HUES6 (cell line): ENCODE results near the gene LBR.

Experiments
- H3K27ac ChIP-seq: 2 replicates; pipeline ENCODE4 v1.7.0; 2013; ENCODE audit warnings: low read depth, mild to moderate bottlenecking, low read length, inconsistent platforms
- H3K27me3 ChIP-seq: 2 replicates; pipeline ENCODE4 v1.6.1; 2013; ENCODE audit warnings: low read length; ENCODE audit not compliant: control insufficient read depth, insufficient read depth
- H3K36me3 ChIP-seq: 2 replicates; pipeline ENCODE4 v1.6.1; 2013; ENCODE audit warnings: low read length; ENCODE audit not compliant: control insufficient read depth, insufficient read depth
- H3K4me1 ChIP-seq: 2 replicates; pipeline ENCODE4 v1.6.1; 2013; ENCODE audit warnings: low read length; ENCODE audit not compliant: control insufficient read depth, insufficient read depth
- H3K4me3 ChIP-seq: 2 replicates; pipeline ENCODE4 v1.5.1; 2013; ENCODE audit warnings: low read depth, low read length
- H3K9ac ChIP-seq: one replicate; pipeline ENCODE4 v1.6.1; 2013; ENCODE audit warnings: mild to moderate bottlenecking, low read length
- H3K9me3 ChIP-seq: 2 replicates; pipeline ENCODE4 v1.6.1; 2013; ENCODE audit warnings: low read depth, low read length; ENCODE audit not compliant: control insufficient read depth, insufficient read depth

Gene LBR

GRCh38 chr1:225462429-225462713 is 34.5 kb upstream of the LBR start:
- Histone ChIP-seq H3K4me1 (peaks cover 51% of the 10 kb centered on the region), H3K9me3 (no peaks in the 10 kb centered on the region), H3K36me3 (no peaks in the 10 kb centered on the region), H3K27me3 (no peaks in the 10 kb centered on the region), H3K4me3 (no peak overlapping the region), H3K9ac (no peak overlapping the region), H3K27ac (no peak overlapping the region)

GRCh38 chr1:225461533-225462428 is 33.9 kb upstream of the LBR start:
- Histone ChIP-seq H3K4me3 (no peak overlapping the region), H3K36me3 (no peaks in the 10 kb centered on the region), H3K4me1 (peaks cover 51% of the 10 kb centered on the region), H3K9me3 (no peaks in the 10 kb centered on the region), H3K9ac (no peak overlapping the region), H3K27ac (no peak overlapping the region), H3K27me3 (no peaks in the 10 kb centered on the region)

- H3K27me3 ChIP-seq, result no peaks in the 10 kb centered on the region
- no peaks in the 10 kb centered on the region for H3K9me3 ChIP-seq
- H3K36me3 ChIP-seq, result no peaks in the 10 kb centered on the region
- H3K9ac ChIP-seq, result no peak overlapping the region
- peaks cover 51% of the 10 kb centered on the region for H3K4me1 ChIP-seq
- H3K4me3 ChIP-seq, result no peak overlapping the region
- H3K27ac ChIP-seq, result no peak overlapping the region
These were observed 33.1 kb upstream of the LBR start for GRCh38 chr1:225460737-225461532.

GRCh38 chr1:225460021-225460736 is 32.3 kb upstream of the LBR start:
- no peak overlapping the region for H3K4me3 ChIP-seq
- H3K36me3 ChIP-seq, result no peaks in the 10 kb centered on the region
- no peak overlapping the region for H3K27ac ChIP-seq
- peaks cover 43% of the 10 kb centered on the region for H3K4me1 ChIP-seq
- H3K9ac ChIP-seq, result no peak overlapping the region
- no peaks in the 10 kb centered on the region for H3K9me3 ChIP-seq
- no peaks in the 10 kb centered on the region for H3K27me3 ChIP-seq

GRCh38 chr1:225458222-225458631 is 30.4 kb upstream of the LBR start:
- Histone ChIP-seq H3K9ac (no peak overlapping the region), H3K36me3 (no peaks in the 10 kb centered on the region), H3K27ac (no peak overlapping the region), H3K4me1 (peaks cover 26% of the 10 kb centered on the region), H3K27me3 (no peaks in the 10 kb centered on the region), H3K9me3 (no peaks in the 10 kb centered on the region), H3K4me3 (no peak overlapping the region)

- Histone ChIP-seq H3K27ac (no peak overlapping the region), H3K36me3 (no peaks in the 10 kb centered on the region), H3K9me3 (no peaks in the 10 kb centered on the region), H3K27me3 (no peaks in the 10 kb centered on the region), H3K9ac (no peak overlapping the region), H3K4me3 (no peak overlapping the region), H3K4me1 (peaks cover 1% of the 10 kb centered on the region; the same call in 1 of the 2 replicates)
These were observed 26.9 kb upstream of the LBR start for GRCh38 chr1:225454733-225455132.

- H3K27ac ChIP-seq, result no peak overlapping the region
- no peaks in the 10 kb centered on the region for H3K36me3 ChIP-seq
- no peak overlapping the region for H3K4me3 ChIP-seq
- H3K9ac ChIP-seq, result no peak overlapping the region
- H3K9me3 ChIP-seq, result no peaks in the 10 kb centered on the region
- H3K4me1 ChIP-seq, result no peaks in the 10 kb centered on the region
- H3K27me3 ChIP-seq, result no peaks in the 10 kb centered on the region
These were observed 26.2 kb upstream of the LBR start for GRCh38 chr1:225453797-225454648.

GRCh38 chr1:225451840-225452515 is 24.1 kb upstream of the LBR start:
- Histone ChIP-seq H3K9me3 (no peaks in the 10 kb centered on the region), H3K27me3 (no peaks in the 10 kb centered on the region), H3K4me3 (no peak overlapping the region), H3K4me1 (peaks cover 11% of the 10 kb centered on the region), H3K9ac (no peak overlapping the region), H3K27ac (no peak overlapping the region), H3K36me3 (no peaks in the 10 kb centered on the region)

GRCh38 chr1:225451340-225451739 is 23.5 kb upstream of the LBR start:
- Histone ChIP-seq H3K36me3 (no peaks in the 10 kb centered on the region), H3K27me3 (no peaks in the 10 kb centered on the region), H3K9ac (no peak overlapping the region), H3K27ac (no peak overlapping the region), H3K4me1 (peaks cover 17% of the 10 kb centered on the region), H3K9me3 (no peaks in the 10 kb centered on the region), H3K4me3 (no peak overlapping the region)
